Activated CD4-positive, alpha-beta T cell treated with anti-CD3 and anti-CD28 coated beads, Interleukin-2, amount 10 ng/mL, durations not matched to agents 7 days and 5 days (primary cell): Measurements from ENCODE around the gene EPHB2. TPM values are rescaled to one million over a fixed set of nuclear protein-coding genes. Genes with fewer than 3 reads are reported as not detected.
"Not testable (repeated sequence)": the region's sequence is repeated elsewhere in the genome, so short reads cannot be mapped to it uniquely, and the experiment has no call there.

Experiments
- CTCF ChIA-PET: fragments of 350-600 bp; sonication (Branson Sonifier 250); formaldehyde crosslinking; loops from one replicate; lab custom pipeline; 2021; ENCODE audit warnings: antibody characterized with exemption; lab: Charles Lee
- POLR2A ChIA-PET: fragments of 350-600 bp; sonication (Branson Sonifier 250); formaldehyde crosslinking; loops from one replicate; lab custom pipeline; 2021; ENCODE audit warnings: antibody characterized with exemption; lab: Charles Lee
- DNase-seq: peaks from one replicate; pipeline ENCODE4 v3.0.0-alpha.2; 2020
- H3K27ac Mint-ChIP-seq: one replicate; pipeline ENCODE4 v1.8.0; 2021; ENCODE audit warnings: mild to moderate bottlenecking, moderate library complexity, mixed read lengths
- H3K27me3 Mint-ChIP-seq: one replicate; pipeline ENCODE4 v1.8.0; 2021; ENCODE audit warnings: mixed read lengths
- H3K36me3 Mint-ChIP-seq: one replicate; pipeline ENCODE4 v1.8.0; 2021; ENCODE audit warnings: low read depth, mixed read lengths
- H3K4me1 Mint-ChIP-seq: one replicate; pipeline ENCODE4 v1.8.0; 2021; ENCODE audit warnings: mixed read lengths
- H3K4me3 Mint-ChIP-seq: one replicate; pipeline ENCODE4 v1.8.0; 2021; ENCODE audit warnings: mild to moderate bottlenecking, moderate library complexity, mixed read lengths
- H3K9me3 Mint-ChIP-seq: one replicate; pipeline ENCODE4 v1.8.0; 2021; ENCODE audit warnings: mixed read lengths
- total RNA-seq, 2 experiments: library from RNA; stranded (reverse); gene quantifications; one replicate each; pipeline ENCODE4 v1.2.3, GENCODE V29; 2021

Gene EPHB2
- total RNA-seq, 2 experiments from 2014 or later, result 0.08 TPM; not detected in 1

DNA sequence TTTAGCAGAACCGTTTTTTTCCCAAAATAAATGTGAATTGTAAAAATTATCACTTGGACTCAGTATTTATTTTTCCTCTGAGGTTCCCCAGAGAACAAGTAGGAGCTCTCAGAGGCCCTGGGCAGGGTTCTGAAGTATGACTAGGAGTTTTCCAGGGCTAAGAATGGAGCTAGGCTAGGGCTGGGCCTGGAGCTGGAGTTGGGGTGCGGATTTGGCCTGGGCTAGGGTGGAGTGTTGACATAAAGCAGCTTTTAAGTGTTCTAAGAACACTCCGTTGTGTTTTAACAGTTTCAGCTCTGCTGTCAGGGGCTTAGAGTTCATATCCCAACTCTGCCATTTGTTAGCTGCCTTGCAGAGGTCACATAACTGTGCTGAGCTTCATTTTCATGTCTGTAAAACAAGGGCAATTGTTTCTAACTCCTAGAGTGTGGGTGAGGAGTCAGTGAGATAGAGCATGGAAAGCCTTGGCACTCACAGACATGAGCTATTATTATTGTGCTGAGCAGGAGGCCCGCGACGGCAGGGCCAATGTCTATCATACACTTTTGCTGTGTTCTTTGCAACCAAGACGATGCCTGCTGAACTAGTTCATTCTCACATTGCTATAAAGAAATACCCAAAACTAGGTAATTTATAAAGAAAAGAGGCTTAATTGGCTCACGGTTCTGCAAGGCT, 210.9 kb downstream of the EPHB2 start:
- H3K36me3 Mint-ChIP-seq, result no peaks in the 10 kb centered on the region
- POLR2A ChIA-PET, result no interaction called here
- H3K27ac Mint-ChIP-seq, result no peak overlapping the region
- no peak overlapping the region for H3K4me3 Mint-ChIP-seq
- DNase-seq, result no peak
- CTCF ChIA-PET, result no interaction called here
- H3K4me1 Mint-ChIP-seq, result no peaks in the 10 kb centered on the region
- no peaks in the 10 kb centered on the region for H3K27me3 Mint-ChIP-seq
- H3K9me3 Mint-ChIP-seq, result no peaks in the 10 kb centered on the region

DNA sequence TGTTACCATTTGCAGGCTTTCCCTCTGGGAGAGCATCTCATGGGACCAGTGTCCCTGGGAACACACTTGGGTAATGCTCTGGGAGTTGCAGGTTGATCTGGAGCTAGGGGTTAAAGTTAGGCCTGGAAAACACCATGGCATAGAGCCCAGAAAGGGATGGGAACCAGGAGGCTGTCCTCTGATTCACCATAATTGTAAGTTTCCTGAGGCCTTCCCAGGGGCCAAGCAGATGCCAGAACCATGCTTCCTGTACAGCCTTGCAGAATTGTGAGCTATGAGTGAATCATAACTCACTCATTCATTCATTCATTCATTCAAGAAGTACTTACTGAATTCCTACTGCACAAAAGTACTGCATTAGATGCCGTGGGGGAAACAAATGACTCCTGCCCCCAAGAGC, 212.0 kb downstream of the EPHB2 start:
- DNase-seq, result no peak
- Mint-ChIP-seq H3K9me3 (no peaks in the 10 kb centered on the region), H3K27ac (no peak overlapping the region), H3K27me3 (no peaks in the 10 kb centered on the region), H3K4me3 (no peak overlapping the region), H3K4me1 (no peaks in the 10 kb centered on the region), H3K36me3 (no peaks in the 10 kb centered on the region)
- ChIA-PET CTCF (no interaction called here), POLR2A (no interaction called here)

DNA sequence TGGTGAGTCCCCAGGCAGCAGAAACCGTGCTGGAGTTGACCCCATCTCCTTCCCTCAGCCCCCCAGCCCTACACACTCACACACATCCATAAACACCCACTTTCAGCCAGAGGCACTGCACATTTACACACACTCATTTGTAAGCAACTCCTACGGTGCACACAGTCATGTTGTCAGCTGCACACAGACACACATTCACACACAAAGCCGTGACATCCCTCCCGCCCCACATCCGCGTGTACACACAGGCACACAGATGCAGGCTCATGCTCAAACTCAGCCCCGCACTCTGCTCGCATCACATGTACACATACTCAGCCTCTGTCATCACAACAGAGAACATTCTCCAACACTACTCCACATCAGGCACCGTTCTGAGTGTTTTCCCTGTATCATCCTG, 214.5 kb downstream of the EPHB2 start:
- DNase-seq, result no peak
- H3K36me3 Mint-ChIP-seq, result no peaks in the 10 kb centered on the region
- H3K27ac Mint-ChIP-seq, result no peak overlapping the region
- no peak overlapping the region for H3K4me3 Mint-ChIP-seq
- POLR2A ChIA-PET, result no interaction called here
- CTCF ChIA-PET, result no interaction called here
- H3K4me1 Mint-ChIP-seq, result no peaks in the 10 kb centered on the region
- H3K9me3 Mint-ChIP-seq, result no peaks in the 10 kb centered on the region
- no peaks in the 10 kb centered on the region for H3K27me3 Mint-ChIP-seq

DNA sequence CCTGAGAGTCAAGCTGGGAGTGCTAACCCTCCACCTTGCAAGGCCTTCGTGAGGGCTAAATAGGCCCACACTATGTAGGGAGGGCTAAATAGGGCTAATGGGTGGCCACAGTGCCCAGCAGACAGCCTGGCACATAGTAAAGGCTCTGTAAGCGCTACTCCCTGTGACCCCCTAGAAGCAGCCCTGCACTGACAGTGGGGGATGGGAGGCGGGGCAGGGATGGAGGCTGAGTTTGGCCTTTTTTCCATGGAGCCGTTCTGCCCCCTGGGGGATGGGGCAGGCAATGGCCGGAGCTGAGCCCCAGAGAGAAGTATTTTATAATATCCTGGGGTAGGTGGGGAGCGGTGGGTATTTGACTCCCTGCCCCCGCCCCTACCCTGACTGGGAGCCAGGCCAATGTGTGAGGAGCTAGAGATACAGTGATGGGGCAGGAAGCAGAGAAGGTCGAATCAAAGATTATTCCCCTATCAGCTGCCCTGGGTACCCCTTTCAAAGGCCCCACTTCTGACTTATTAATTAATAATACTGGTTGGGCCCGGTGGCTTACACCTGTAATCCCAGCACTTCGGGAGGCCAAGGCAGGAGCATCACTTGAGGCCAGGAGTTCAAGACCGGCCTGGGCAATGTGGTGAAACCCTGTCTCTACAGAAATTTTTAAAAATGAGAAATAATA, 219.7 kb downstream of the EPHB2 start:
- Mint-ChIP-seq H3K4me1 (no peaks in the 10 kb centered on the region), H3K27ac (no peak overlapping the region), H3K9me3 (no peaks in the 10 kb centered on the region), H3K36me3 (no peaks in the 10 kb centered on the region), H3K27me3 (no peaks in the 10 kb centered on the region), H3K4me3 (no peak overlapping the region)
- CTCF ChIA-PET, result interaction anchor here (1.8 kb wide), 1 partner anchor 225 kb away, joined by 4 read pairs; no protein-coding TSS in a partner anchor
- POLR2A ChIA-PET, result no interaction called here
- DNase-seq, result peak; percentile 12

DNA sequence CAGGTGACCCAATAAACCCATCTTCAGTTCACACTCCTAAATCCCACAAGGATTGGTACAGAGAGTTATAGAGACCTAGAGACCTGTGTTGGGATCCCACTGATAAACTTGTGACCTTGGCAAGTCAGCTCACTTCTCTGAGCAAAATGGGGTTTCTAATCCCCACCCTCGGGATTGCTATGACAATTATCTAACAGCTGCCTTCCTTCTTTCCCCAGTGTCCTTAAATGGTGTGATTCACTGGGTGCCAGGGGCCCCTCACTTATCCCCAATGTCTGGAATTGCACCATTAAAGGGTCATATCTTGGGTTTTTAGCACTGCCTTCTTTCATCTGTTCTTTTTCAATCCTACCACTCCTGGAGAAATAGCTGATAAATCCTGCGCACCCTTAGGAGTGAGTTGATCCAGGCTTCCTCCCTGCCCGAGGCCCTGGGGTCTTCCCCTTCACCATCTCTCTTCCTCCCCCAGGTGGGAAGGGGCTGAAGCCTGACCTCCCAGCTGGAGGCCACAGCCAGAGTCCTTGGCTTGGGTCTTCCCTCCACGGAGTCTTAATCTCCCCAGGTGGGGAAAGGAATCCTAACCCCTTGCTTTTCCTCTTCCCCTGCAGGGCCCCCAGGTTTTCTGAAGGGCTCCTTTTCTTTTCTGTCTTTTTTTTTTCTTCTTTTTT, 222.3 kb downstream of the EPHB2 start:
- ChIA-PET POLR2A (no interaction called here), CTCF (interaction anchor here (1.2 kb wide), 1 partner anchor 13 kb away, joined by 3 read pairs; no protein-coding TSS in a partner anchor)
- Mint-ChIP-seq H3K27ac (no peak overlapping the region), H3K4me3 (no peak overlapping the region), H3K36me3 (no peaks in the 10 kb centered on the region), H3K9me3 (no peaks in the 10 kb centered on the region), H3K27me3 (no peaks in the 10 kb centered on the region), H3K4me1 (no peaks in the 10 kb centered on the region)
- DNase-seq, result no peak

DNA sequence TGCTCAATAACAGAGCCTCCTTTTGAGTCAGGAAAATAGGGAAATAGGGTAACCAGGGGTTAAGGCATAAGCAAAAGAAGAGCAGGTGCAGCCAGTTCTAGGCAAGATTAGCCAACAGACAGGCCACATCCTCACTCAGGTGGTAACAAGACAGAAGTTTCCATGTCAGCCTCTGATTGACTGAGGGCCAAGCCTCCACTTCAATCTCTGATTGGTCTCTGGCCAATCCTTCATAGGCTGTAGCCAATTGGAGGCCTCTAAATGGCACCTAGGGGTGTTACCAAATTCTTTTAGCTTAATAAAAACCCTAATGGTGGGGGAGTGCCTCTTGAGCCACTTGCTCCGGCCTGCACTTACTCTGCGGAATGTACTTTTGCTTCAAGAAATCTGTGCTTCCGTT, 224.8 kb downstream of the EPHB2 start:
- H3K27me3 Mint-ChIP-seq, result peaks cover 4% of the 10 kb centered on the region
- ChIA-PET POLR2A (no interaction called here), CTCF (no interaction called here)
- no peak overlapping the region for H3K4me3 Mint-ChIP-seq
- no peak overlapping the region for H3K27ac Mint-ChIP-seq
- peaks cover 6% of the 10 kb centered on the region for H3K9me3 Mint-ChIP-seq
- no peaks in the 10 kb centered on the region for H3K4me1 Mint-ChIP-seq
- no peaks in the 10 kb centered on the region for H3K36me3 Mint-ChIP-seq
- DNase-seq, result no peak

DNA sequence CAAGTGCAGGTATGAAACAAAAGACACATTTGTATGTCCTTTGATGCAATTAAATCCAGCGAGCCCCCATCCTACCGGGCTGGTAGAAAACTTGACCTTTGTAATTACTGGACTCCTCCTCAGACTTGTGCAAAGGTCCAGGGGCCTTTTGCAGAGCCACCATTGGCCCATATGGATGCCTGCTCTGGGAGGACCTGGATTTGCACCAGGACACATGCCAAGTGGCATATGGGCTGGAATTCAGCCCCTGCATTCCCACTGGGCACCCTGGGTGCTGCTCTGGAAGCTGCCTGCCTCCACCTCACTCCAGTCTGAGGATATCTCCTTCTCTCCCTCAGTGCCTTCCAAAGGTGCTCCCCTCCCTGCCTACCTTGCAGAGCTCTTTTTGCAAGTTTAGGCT, 226.0 kb downstream of the EPHB2 start:
- Mint-ChIP-seq H3K36me3 (no peaks in the 10 kb centered on the region), H3K4me1 (no peaks in the 10 kb centered on the region), H3K27me3 (peaks cover 4% of the 10 kb centered on the region), H3K9me3 (peaks cover 16% of the 10 kb centered on the region), H3K27ac (no peak overlapping the region), H3K4me3 (no peak overlapping the region)
- ChIA-PET CTCF (no interaction called here), POLR2A (no interaction called here)
- no peak for DNase-seq

DNA sequence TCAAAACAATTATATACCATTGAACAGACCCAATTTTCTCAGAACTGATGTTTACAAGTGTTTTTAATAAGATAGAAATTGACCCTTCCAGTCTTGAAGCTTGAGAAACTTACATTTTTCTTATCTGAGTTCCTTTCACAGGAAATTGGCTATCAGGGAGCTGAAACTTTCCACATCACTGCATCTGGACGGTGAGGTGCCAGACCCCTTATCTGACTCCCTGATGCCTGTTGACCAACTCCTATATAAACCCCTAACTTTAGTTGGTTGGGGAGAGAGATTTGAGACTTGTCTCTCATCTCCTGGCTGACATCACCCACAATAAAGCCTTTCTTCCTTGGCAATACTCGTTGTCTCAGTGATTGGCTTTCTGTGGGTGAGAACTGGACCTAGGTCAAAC, 230.6 kb downstream of the EPHB2 start:
- H3K36me3 Mint-ChIP-seq, result no peaks in the 10 kb centered on the region
- POLR2A ChIA-PET, result no interaction called here

DNA sequence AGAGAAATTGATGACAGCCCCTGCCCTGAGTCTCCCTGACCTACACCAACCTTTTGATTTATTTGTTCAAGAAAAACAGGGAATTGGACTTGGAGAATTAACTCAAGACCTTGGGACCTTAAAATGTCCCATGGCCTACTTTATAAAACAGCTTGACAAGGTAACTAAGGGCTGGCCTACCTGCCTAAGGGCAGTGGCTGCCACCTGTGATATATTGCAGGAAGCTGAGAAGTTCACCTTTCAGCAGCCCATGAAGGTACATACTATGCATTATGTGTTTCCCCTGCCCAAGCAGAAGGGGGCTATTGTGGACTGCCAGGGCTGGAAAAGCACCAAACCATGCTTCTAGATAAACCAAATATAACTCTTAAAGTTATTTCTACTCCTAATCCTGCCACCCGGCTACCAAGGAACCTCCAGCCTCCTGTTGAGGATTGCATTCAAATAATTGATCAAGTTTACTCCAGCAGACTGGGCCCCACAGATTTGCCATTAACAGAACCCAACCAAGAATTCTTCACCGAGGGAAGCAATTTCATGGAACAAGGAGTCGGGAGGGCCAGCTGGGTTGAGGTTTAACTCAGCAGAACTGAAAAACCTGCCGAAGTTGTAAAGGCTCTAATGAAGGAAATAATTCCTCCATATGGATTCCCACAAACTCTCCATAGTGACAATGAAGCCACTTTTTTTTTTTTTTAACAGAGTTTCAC, 233.9 kb downstream of the EPHB2 start:
- POLR2A ChIA-PET, result no interaction called here
- Mint-ChIP-seq H3K36me3 (no peaks in the 10 kb centered on the region), H3K4me1 (no peaks in the 10 kb centered on the region), H3K27me3 (peaks cover 19% of the 10 kb centered on the region), H3K27ac (no peak overlapping the region), H3K9me3 (peaks cover 16% of the 10 kb centered on the region), H3K4me3 (no peak overlapping the region)
- no peak for DNase-seq
- CTCF ChIA-PET, result interaction anchor here (0.6 kb wide), 1 partner anchor 619 kb away, joined by 3 read pairs; no protein-coding TSS in a partner anchor

More for the DNA sequence above, 230.6 kb downstream of the EPHB2 start:
- no peaks in the 10 kb centered on the region for H3K4me1 Mint-ChIP-seq
- DNase-seq, result no peak
- H3K9me3 Mint-ChIP-seq, result peaks cover 16% of the 10 kb centered on the region
- no peak overlapping the region for H3K27ac Mint-ChIP-seq
- H3K4me3 Mint-ChIP-seq, result no peak overlapping the region
- CTCF ChIA-PET, result no interaction called here
- peaks cover 7% of the 10 kb centered on the region for H3K27me3 Mint-ChIP-seq

DNA sequence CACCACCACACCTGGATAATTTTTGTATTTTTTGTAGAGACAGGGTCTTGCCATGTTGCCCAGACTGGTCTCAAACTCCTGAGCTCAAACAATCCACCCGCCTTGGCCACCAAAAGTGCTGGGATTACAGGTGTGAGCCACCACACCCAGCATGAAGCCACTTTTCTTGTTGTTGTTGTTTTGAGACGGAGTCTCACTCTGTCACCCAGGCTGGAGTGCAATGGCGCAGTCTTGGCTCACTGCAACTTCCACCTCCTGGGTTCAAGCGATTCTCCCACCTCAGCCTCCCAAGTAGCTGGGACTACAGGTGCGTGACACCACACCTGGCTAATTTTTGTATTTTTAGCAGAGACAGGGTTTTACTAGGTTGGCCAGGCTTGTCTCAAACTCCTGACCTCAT, 234.5 kb downstream of the EPHB2 start:
- H3K9me3 Mint-ChIP-seq, result peaks cover 13% of the 10 kb centered on the region

DNA sequence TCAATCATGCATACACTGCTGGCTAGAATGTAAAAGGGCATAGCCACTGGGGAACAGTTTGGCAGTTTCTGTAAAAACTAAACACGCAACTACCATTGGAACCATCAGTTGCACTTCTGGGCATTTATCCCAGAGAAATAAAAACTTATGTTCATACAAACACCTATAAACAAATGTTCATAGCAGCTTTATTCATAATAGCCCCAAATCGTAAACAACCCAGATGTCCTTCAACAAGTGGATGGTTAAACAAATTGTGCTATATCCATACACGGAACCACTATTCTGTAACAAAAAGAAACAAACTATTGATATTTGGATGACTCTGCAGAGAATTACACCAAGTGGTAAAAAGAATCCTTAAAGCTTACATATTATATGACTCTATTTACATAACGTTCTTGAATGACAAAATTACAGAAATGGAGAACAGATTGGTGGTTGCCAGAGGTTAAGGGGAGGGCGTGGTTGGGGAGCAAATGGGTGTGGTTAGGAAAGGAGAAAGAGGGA, 239.2 kb downstream of the EPHB2 start:
- ChIA-PET CTCF (interaction anchor here (0.7 kb wide), 1 partner anchor 276 kb away, joined by 3 read pairs; no protein-coding TSS in a partner anchor), POLR2A (no interaction called here)
- no peaks in the 10 kb centered on the region for H3K9me3 Mint-ChIP-seq
- no peaks in the 10 kb centered on the region for H3K4me1 Mint-ChIP-seq
- H3K27me3 Mint-ChIP-seq, result peaks cover 45% of the 10 kb centered on the region
- no peak overlapping the region for H3K4me3 Mint-ChIP-seq
- no peak for DNase-seq
- no peak overlapping the region for H3K27ac Mint-ChIP-seq
- H3K36me3 Mint-ChIP-seq, result no peaks in the 10 kb centered on the region

More for the DNA sequence above, 234.5 kb downstream of the EPHB2 start:
- DNase-seq, POLR2A ChIA-PET, CTCF ChIA-PET, H3K4me3 Mint-ChIP-seq, H3K36me3 Mint-ChIP-seq, H3K27ac Mint-ChIP-seq, H3K4me1 Mint-ChIP-seq: not testable (repeated sequence)
- peaks cover 21% of the 10 kb centered on the region for H3K27me3 Mint-ChIP-seq

DNA sequence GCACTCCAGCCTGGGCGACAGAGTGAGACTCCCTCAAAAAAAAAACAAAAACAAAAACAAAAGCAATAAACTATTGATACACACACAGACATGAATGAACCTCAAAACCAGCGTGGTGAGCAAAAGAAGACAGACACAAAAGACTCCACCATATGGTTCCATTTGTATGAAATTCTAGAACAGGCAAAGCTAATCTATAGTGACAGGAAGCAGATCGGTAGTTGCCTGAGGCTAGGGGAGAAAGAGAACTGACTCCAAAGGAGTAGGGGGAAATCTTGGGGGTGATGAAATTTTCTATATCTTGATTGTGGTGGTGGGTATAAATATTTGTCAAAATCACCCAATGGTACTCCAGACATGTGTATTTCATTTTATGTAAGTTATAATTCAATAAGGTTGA, 241.2 kb downstream of the EPHB2 start:
- DNase-seq, result no peak
- no peaks in the 10 kb centered on the region for H3K4me1 Mint-ChIP-seq
- no peak overlapping the region for H3K27ac Mint-ChIP-seq
- POLR2A ChIA-PET, result no interaction called here
- H3K36me3 Mint-ChIP-seq, result no peaks in the 10 kb centered on the region
- CTCF ChIA-PET, result interaction anchor here (0.6 to 0.7 kb wide), 2 partner anchors 298 to 626 kb away, joined by 3 read pairs; no protein-coding TSS in a partner anchor
- no peaks in the 10 kb centered on the region for H3K9me3 Mint-ChIP-seq
- H3K4me3 Mint-ChIP-seq, result no peak overlapping the region
- peaks cover 52% of the 10 kb centered on the region for H3K27me3 Mint-ChIP-seq
